Measurements from ENCODE around the gene FAM180A. TPM values are rescaled to one million over a fixed set of nuclear protein-coding genes. Genes with fewer than 3 reads are reported as not detected.
A peak's percentile ranks its signal among the peaks of the same experiment; 100 is the strongest.

The FAM180A gene
- total RNA-seq, 1 donor from 2014 or later = not detected

- no peaks in the 10 kb centered on the region for H3K9me3 Mint-ChIP-seq
- no peak for DNase-seq (ENCODE audit: low spot score in 2 of 2, unreplicated experiment in 2 of 2)
- no peaks in the 10 kb centered on the region for H3K27me3 Mint-ChIP-seq (ENCODE audit: low read depth)
- no peaks in the 10 kb centered on the region for H3K36me3 Mint-ChIP-seq
- no peak overlapping the region for H3K27ac Mint-ChIP-seq
- H3K4me1 Mint-ChIP-seq = peaks cover 7% of the 10 kb centered on the region
- no peak overlapping the region for H3K4me3 Mint-ChIP-seq
- no peak for TF ChIP-seq CTCF (IDR thresholded peaks at IDR 0.05; ENCODE audit: unreplicated experiment)
Measured at GRCh38 chr7:135712796-135713195, 35.8 kb downstream of the FAM180A start.

GRCh38 chr7:135712182-135712782 lies 36.3 kb downstream of the FAM180A start:
- Mint-ChIP-seq H3K27me3 (ENCODE audit: low read depth) (no peaks in the 10 kb centered on the region), H3K4me3 (no peak overlapping the region), H3K36me3 (no peaks in the 10 kb centered on the region), H3K9me3 (no peaks in the 10 kb centered on the region), H3K27ac (no peak overlapping the region), H3K4me1 (peaks cover 7% of the 10 kb centered on the region)
- TF ChIP-seq CTCF (IDR thresholded peaks at IDR 0.05; ENCODE audit: unreplicated experiment) = no peak
- DNase-seq (ENCODE audit: low spot score in 2 of 2, unreplicated experiment in 2 of 2) = no peak

GRCh38 chr7:135711139-135711469 lies 37.5 kb downstream of the FAM180A start:
- no peak overlapping the region for H3K27ac Mint-ChIP-seq
- no peaks in the 10 kb centered on the region for H3K36me3 Mint-ChIP-seq
- no peaks in the 10 kb centered on the region for H3K27me3 Mint-ChIP-seq (ENCODE audit: low read depth)
- no peak for DNase-seq (ENCODE audit: low spot score in 2 of 2, unreplicated experiment in 2 of 2)
- H3K4me3 Mint-ChIP-seq = no peak overlapping the region
- no peaks in the 10 kb centered on the region for H3K9me3 Mint-ChIP-seq
- no peak for TF ChIP-seq CTCF (IDR thresholded peaks at IDR 0.05; ENCODE audit: unreplicated experiment)
- H3K4me1 Mint-ChIP-seq = peaks cover 10% of the 10 kb centered on the region

GRCh38 chr7:135710417-135711138 lies 38.0 kb downstream of the FAM180A start:
- H3K27me3 Mint-ChIP-seq (ENCODE audit: low read depth) = no peaks in the 10 kb centered on the region
- no peaks in the 10 kb centered on the region for H3K36me3 Mint-ChIP-seq
- H3K9me3 Mint-ChIP-seq = no peaks in the 10 kb centered on the region
- DNase-seq (ENCODE audit: low spot score in 2 of 2, unreplicated experiment in 2 of 2) = no peak
- no peak overlapping the region for H3K4me3 Mint-ChIP-seq
- no peak overlapping the region for H3K27ac Mint-ChIP-seq
- peak; percentile 73 for TF ChIP-seq CTCF (IDR thresholded peaks at IDR 0.05; ENCODE audit: unreplicated experiment)
- peaks cover 10% of the 10 kb centered on the region for H3K4me1 Mint-ChIP-seq

GRCh38 chr7:135709508-135709907 lies 39.1 kb downstream of the FAM180A start:
- Mint-ChIP-seq H3K27ac (no peak overlapping the region), H3K4me3 (no peak overlapping the region), H3K9me3 (no peaks in the 10 kb centered on the region), H3K27me3 (ENCODE audit: low read depth) (no peaks in the 10 kb centered on the region), H3K4me1 (peaks cover 10% of the 10 kb centered on the region), H3K36me3 (no peaks in the 10 kb centered on the region)
- no peak for TF ChIP-seq CTCF (IDR thresholded peaks at IDR 0.05; ENCODE audit: unreplicated experiment)
- no peak for DNase-seq (ENCODE audit: low spot score in 2 of 2, unreplicated experiment in 2 of 2)
